GM06990 (cell line): Measurements from ENCODE around the gene DLGAP3.

Source experiments
- DNase-seq: peaks from one replicate; pipeline ENCODE4 v3.0.0-alpha.2; 2011; ENCODE audit not compliant: insufficient read length; ENCODE audit errors: extremely low read depth
- H3K27me3 ChIP-seq: replicated peaks from 2 replicates; pipeline ENCODE4 v1.6.0; 2011; ENCODE audit warnings: low read length; ENCODE audit not compliant: control insufficient read depth, insufficient read depth
- H3K36me3 ChIP-seq: 2 replicates; pipeline ENCODE4 v1.5.1; 2011; ENCODE audit warnings: low read length; ENCODE audit not compliant: control insufficient read depth, insufficient read depth
- H3K4me3 ChIP-seq: replicated peaks from 2 replicates; pipeline ENCODE4 v1.5.1; 2011; ENCODE audit warnings: low read depth, mild to moderate bottlenecking, control low read depth, low read length
- CTCF ChIP-seq: IDR thresholded peaks from 2 replicates; pipeline ENCODE4 v1.5.1; 2011; ENCODE audit warnings: low read length, control low read depth, mild to moderate bottlenecking, inconsistent platforms; ENCODE audit not compliant: insufficient read depth, poor library complexity, severe bottlenecking

Gene DLGAP3

GRCh38 chr1:34884961-34885360 lies 44.5 kb downstream of the DLGAP3 start:
- H3K27me3 ChIP-seq = peaks cover 2% of the 10 kb centered on the region; the same call in 1 of the 2 replicates
- TF ChIP-seq CTCF = no peak
- H3K36me3 ChIP-seq = no peaks in the 10 kb centered on the region
- no peak overlapping the region for H3K4me3 ChIP-seq
- no peak for DNase-seq

GRCh38 chr1:34884536-34884935 lies 44.9 kb downstream of the DLGAP3 start:
- TF ChIP-seq CTCF = no peak
- Histone ChIP-seq H3K4me3 (no peak overlapping the region), H3K36me3 (no peaks in the 10 kb centered on the region), H3K27me3 (peaks cover 2% of the 10 kb centered on the region; the same call in 1 of the 2 replicates)
- DNase-seq = no peak

- TF ChIP-seq CTCF = no peak
- Histone ChIP-seq H3K27me3 (no peaks in the 10 kb centered on the region), H3K4me3 (no peak overlapping the region), H3K36me3 (no peaks in the 10 kb centered on the region)
- no peak for DNase-seq
Observed at GRCh38 chr1:34879230-34879629, 50.2 kb downstream of the DLGAP3 start.

GRCh38 chr1:34876406-34876805 lies 53.0 kb downstream of the DLGAP3 start:
- DNase-seq = no peak
- Histone ChIP-seq H3K4me3 (no peak overlapping the region), H3K27me3 (no peaks in the 10 kb centered on the region), H3K36me3 (no peaks in the 10 kb centered on the region)
- TF ChIP-seq CTCF = no peak

GRCh38 chr1:34874296-34874952 lies 55.0 kb downstream of the DLGAP3 start:
- TF ChIP-seq CTCF = no peak
- Histone ChIP-seq H3K4me3 (no peak overlapping the region), H3K27me3 (no peaks in the 10 kb centered on the region), H3K36me3 (no peaks in the 10 kb centered on the region)
- DNase-seq = no peak

DNA sequence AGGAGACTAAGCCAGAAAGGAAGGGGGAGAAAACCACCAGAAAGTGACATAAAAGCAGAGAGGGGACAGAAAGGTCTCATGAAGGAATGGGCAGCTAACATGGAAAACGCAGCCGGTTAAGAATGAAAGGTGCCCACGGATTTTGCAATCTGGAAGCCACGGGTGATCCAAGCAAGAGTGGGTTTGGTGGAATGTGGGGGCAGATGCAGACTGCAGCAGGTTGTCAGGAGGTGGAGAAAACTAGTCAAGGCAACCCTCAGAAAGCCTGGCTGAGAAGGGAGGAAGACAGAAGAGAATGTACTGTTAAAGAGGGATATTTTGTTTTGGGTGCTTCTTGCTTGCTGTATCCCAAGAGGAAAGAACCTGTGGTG lies 57.3 kb downstream of the DLGAP3 start:
- Histone ChIP-seq H3K4me3 (no peak overlapping the region), H3K27me3 (no peaks in the 10 kb centered on the region), H3K36me3 (no peaks in the 10 kb centered on the region)
- no peak for TF ChIP-seq CTCF
- DNase-seq = no peak
